ENCODE data around the gene MED12L. TPM values are rescaled to one million over a fixed set of nuclear protein-coding genes. Genes with fewer than 3 reads are reported as not detected.

MED12L gene
- total and polyA plus RNA-seq, 10 of the 15 experiments (the other 5 are each of a cell fraction or from before 2014, with no cell fraction given), result 0.01 to 0.06 (median 0.03) TPM; not detected in 2

DNA sequence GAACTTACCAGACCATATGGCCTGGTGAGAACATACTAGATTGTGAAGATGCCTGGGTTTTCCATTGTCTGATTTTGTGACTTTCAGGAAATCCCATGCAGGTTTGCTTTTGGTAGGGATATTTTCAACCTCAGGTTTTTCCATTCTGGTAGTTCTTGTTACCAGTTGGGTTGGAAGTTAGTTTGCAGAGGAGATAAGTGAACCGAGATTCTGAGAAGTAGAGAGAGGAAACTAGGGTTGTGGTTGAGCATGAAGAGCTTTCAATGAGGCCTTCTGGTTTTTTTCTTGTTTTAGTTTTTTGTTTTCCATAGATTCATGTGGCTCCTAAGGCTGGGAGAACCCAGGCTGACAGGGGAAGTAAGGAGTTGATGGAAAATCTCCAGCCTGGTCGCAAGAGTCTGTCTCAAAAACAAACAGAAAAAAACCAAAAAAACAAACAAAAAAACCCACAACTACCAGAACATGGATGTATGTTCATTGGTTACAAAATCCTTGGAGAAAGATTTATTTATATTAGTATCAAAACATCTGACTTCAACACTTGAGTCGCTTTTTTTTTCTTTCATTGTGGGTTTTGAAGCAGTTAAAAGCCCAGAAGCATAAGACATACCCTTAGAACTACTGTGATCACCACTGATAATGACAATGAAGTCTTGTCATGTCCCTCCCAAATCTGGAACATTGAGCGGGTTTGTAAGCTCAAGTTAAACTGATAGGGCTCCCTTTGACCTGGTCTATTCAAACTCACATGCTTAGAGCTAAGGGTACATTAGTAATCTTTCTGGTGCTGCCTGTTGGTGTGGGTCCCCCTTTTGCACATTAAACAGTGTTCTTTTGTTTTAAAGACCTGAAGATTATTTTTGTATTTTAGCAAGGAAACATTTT is 114.3 kb downstream of the MED12L start:
- Histone ChIP-seq H3K4me1 (ENCODE audit: control insufficient read depth, insufficient read depth, low read length) (no peaks in the 10 kb centered on the region; the same call in 1 of the 2 replicates), H3K36me3 (ENCODE audit: control insufficient read depth in 2 of 2, insufficient read depth in 2 of 2, low read length in 1 of 2) (no peaks in the 10 kb centered on the region), H3K27me3 (replicated peaks in 1 of 2; ENCODE audit: control insufficient read depth in 2 of 2, insufficient read depth in 2 of 2, low read length in 1 of 2) (no peaks in the 10 kb centered on the region; a peak in 1 of 4 replicates), H3K4me3 (no peak overlapping the region), H3K9me3 (replicated peaks; ENCODE audit: control insufficient read depth, insufficient read depth, low read length) (no peaks in the 10 kb centered on the region), H3K9ac (ENCODE audit: control insufficient read depth, insufficient read depth, low read length) (no peak overlapping the region), H3K4me2 (ENCODE audit: control insufficient read depth, insufficient read depth) (no peak overlapping the region), H3K79me2 (ENCODE audit: control insufficient read depth, insufficient read depth, low read length) (no peaks in the 10 kb centered on the region), H2AFZ (ENCODE audit: control insufficient read depth, low read depth, low read length) (no peak overlapping the region), H3K27ac (ENCODE audit: control insufficient read depth, insufficient read depth) (no peak overlapping the region), H4K20me1 (ENCODE audit: control insufficient read depth, insufficient read depth) (no peaks in the 10 kb centered on the region)
- ChIA-PET POLR2A (no interaction called here), CTCF (interaction anchor here (2.9 kb wide), 1 partner anchor 28 kb away, joined by 10 read pairs; no protein-coding TSS in a partner anchor), SMC1A (ENCODE audit: uncharacterized antibody, unreplicated experiment) (interaction anchor here (0.6 to 4.2 kb wide), 3 partner anchors 11 to 29 kb away, joined by 3 to 22 read pairs (median 7); no protein-coding TSS in a partner anchor), RAD21 (ENCODE audit: unreplicated experiment) (interaction anchor here (1.5 kb wide), 1 partner anchor 32 kb away, joined by 7 read pairs; no protein-coding TSS in a partner anchor)
- BruUV-seq (replicated peaks), result no TSS peak
- WGBS (ENCODE audit: insufficient coverage, insufficient replicate concordance, low lambda C conversion rate, missing lambda C conversion rate), result 16% methylated on average over 4 of the region's 4 CpGs
- no peak for FAIRE-seq
- DNase-seq (ENCODE audit: low read depth, low spot score), result no peak
- in situ Hi-C loops (cut with MboI), result no loop called here
- intact Hi-C loops (cut with micrococcal nuclease; ENCODE audit: unreplicated experiment), result no loop called here
- TF ChIP-seq, protein P1, sequence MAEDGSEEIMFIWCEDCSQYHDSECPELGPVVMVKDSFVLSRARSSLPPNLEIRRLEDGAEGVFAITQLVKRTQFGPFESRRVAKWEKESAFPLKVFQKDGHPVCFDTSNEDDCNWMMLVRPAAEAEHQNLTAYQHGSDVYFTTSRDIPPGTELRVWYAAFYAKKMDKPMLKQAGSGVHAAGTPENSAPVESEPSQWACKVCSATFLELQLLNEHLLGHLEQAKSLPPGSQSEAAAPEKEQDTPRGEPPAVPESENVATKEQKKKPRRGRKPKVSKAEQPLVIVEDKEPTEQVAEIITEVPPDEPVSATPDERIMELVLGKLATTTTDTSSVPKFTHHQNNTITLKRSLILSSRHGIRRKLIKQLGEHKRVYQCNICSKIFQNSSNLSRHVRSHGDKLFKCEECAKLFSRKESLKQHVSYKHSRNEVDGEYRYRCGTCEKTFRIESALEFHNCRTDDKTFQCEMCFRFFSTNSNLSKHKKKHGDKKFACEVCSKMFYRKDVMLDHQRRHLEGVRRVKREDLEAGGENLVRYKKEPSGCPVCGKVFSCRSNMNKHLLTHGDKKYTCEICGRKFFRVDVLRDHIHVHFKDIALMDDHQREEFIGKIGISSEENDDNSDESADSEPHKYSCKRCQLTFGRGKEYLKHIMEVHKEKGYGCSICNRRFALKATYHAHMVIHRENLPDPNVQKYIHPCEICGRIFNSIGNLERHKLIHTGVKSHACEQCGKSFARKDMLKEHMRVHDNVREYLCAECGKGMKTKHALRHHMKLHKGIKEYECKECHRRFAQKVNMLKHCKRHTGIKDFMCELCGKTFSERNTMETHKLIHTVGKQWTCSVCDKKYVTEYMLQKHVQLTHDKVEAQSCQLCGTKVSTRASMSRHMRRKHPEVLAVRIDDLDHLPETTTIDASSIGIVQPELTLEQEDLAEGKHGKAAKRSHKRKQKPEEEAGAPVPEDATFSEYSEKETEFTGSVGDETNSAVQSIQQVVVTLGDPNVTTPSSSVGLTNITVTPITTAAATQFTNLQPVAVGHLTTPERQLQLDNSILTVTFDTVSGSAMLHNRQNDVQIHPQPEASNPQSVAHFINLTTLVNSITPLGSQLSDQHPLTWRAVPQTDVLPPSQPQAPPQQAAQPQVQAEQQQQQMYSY (CRISPR knock-in tag; IDR thresholded peaks at IDR 0.05), result no peak
- TF ChIP-seq NFYA (IDR thresholded peaks at IDR 0.05; ENCODE audit: borderline replicate concordance, low read depth, low read length) (no peak), KDM1A (IDR thresholded peaks at IDR 0.05; ENCODE audit: borderline replicate concordance) (no peak), MXI1 (IDR thresholded peaks at IDR 0.05; ENCODE audit: low read depth, low read length) (no peak), IKZF1 (conservative IDR thresholded peaks at IDR 0.05) (no peak), SUZ12 (IDR thresholded peaks at IDR 0.05; ENCODE audit: unreplicated experiment) (no peak), HDAC6 (IDR thresholded peaks at IDR 0.05; ENCODE audit: unreplicated experiment) (no peak), ZNF622 (IDR thresholded peaks at IDR 0.05) (no peak), KLF5 (IDR thresholded peaks at IDR 0.05; ENCODE audit: partially characterized antibody) (no peak), EP300 (IDR thresholded peaks at IDR 0.05; ENCODE audit: borderline replicate concordance in 1 of 2, control insufficient read depth in 1 of 2, low read depth in 2 of 2, low read length in 2 of 2) (no peak), HDAC2 (IDR thresholded peaks at IDR 0.05) (no peak), PAX5 (IDR thresholded peaks at IDR 0.05; ENCODE audit: borderline replicate concordance, low read depth, low read length) (no peak), GATAD2B (conservative IDR thresholded peaks at IDR 0.05; ENCODE audit: low read depth) (no peak), NBN (IDR thresholded peaks at IDR 0.05) (no peak)
- no peak for ATAC-seq

Measured in GM12878 (cell line).